Chondrocyte (in vitro differentiated cells): ENCODE data around the gene FXYD3. TPM values are rescaled to one million over a fixed set of nuclear protein-coding genes. Genes with fewer than 3 reads are reported as not detected.

Experiments
- DNase-seq: peaks from one replicate; pipeline ENCODE4 v3.0.0; 2021; ENCODE audit warnings: mixed read lengths, low spot score
- H3K27ac Mint-ChIP-seq: one replicate; pipeline ENCODE4 v1.8.0; 2021; ENCODE audit warnings: mild to moderate bottlenecking, moderate library complexity, mixed read lengths; ENCODE audit not compliant: unreplicated experiment
- H3K27me3 Mint-ChIP-seq: 2 replicates; pipeline ENCODE4 v1.8.0; 2021; ENCODE audit warnings: low read depth, mixed read lengths
- H3K36me3 Mint-ChIP-seq: 2 replicates; pipeline ENCODE4 v1.8.0; 2021; ENCODE audit warnings: low read depth, mixed read lengths
- H3K4me1 Mint-ChIP-seq: 2 replicates; pipeline ENCODE4 v1.8.0; 2021; ENCODE audit warnings: low read depth, mild to moderate bottlenecking, mixed read lengths
- H3K4me3 Mint-ChIP-seq: one replicate; pipeline ENCODE4 v1.8.0; 2021; ENCODE audit warnings: mild to moderate bottlenecking, moderate library complexity, mixed read lengths; ENCODE audit not compliant: unreplicated experiment
- H3K9me3 Mint-ChIP-seq: 2 replicates; pipeline ENCODE4 v1.8.0; 2021; ENCODE audit warnings: low read depth, mixed read lengths
- total RNA-seq: library from RNA; stranded (reverse); gene quantifications from 3 replicates; pipeline ENCODE4 v1.2.1, GENCODE V29; 2021
- TF ChIP-seq, protein P1 (sequence below): fragments of 200-600 bp; sonication (generic); IDR thresholded peaks from 2 replicates; pipeline ENCODE4 v1.5.0; 2021; ENCODE audit warnings: antibody characterized with exemption, mild to moderate bottlenecking, moderate library complexity

Gene FXYD3
- total RNA-seq, 1 donor from 2014 or later, result not detected

DNA sequence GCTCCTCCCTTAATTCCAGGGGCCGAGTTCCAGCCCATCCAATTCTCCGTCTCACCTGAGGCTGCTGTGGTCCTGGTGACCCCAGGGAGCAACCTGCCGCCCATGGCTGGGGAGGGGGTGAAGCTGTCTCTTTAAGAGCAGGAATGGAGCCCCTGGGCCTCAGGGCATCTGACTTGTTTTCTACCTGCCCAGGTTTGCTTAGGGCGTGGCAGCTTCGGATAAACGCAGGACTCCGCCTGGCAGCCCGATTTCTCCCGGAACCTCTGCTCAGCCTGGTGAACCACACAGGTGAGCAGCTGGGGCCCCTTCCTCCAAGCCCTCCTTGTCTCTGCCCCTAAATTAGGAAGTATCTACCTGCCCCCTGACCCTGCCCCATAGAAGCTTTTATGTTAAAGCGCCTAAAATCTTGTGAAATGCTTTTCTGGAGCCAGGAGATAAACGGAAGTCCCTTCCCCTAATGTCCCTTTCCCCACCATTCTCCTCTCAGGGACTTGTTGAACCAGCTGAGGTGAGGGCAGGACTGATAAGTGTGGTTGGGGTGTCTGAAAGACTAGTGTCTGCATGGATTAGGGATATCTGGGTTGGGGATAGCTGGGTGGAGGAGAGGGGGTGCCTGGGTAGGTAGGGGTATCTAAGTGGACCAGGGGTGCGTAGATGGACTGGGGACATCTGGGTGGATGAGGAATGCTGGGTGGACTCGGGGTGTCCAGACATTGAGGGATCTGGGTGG, 614 bp downstream of the FXYD3 start:
- Mint-ChIP-seq H3K4me3 (no peak overlapping the region), H3K27ac (no peak overlapping the region)

DNA sequence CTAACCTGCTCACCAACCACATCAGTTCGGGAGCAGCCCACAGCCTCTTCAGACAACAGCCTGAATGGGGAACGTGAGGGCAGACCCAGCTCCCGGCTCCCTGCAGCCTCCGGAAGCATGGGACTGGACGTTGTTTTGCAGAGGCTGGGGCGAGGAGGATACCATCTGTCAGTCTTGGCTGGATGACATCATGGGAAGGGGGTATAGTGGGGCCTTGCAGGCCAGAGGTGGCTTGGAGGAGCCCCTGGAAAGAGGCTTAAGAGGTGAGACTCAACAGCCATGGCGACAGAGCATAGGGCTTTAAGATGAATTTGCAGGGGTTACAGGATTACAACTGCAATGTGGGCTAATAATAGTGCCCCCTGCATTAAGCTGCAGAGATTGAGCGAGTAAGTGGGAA, 1.5 kb downstream of the FXYD3 start:
- TF ChIP-seq, protein P1, sequence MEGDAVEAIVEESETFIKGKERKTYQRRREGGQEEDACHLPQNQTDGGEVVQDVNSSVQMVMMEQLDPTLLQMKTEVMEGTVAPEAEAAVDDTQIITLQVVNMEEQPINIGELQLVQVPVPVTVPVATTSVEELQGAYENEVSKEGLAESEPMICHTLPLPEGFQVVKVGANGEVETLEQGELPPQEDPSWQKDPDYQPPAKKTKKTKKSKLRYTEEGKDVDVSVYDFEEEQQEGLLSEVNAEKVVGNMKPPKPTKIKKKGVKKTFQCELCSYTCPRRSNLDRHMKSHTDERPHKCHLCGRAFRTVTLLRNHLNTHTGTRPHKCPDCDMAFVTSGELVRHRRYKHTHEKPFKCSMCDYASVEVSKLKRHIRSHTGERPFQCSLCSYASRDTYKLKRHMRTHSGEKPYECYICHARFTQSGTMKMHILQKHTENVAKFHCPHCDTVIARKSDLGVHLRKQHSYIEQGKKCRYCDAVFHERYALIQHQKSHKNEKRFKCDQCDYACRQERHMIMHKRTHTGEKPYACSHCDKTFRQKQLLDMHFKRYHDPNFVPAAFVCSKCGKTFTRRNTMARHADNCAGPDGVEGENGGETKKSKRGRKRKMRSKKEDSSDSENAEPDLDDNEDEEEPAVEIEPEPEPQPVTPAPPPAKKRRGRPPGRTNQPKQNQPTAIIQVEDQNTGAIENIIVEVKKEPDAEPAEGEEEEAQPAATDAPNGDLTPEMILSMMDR, result no peak
- Mint-ChIP-seq H3K36me3 (no peaks in the 10 kb centered on the region), H3K4me3 (no peak overlapping the region)

More for the DNA sequence above, 614 bp downstream of the FXYD3 start:
- H3K4me1 Mint-ChIP-seq, result peaks cover 14% of the 10 kb centered on the region
- no peak for DNase-seq
- peaks cover 18% of the 10 kb centered on the region for H3K27me3 Mint-ChIP-seq
- no peaks in the 10 kb centered on the region for H3K36me3 Mint-ChIP-seq
- no peaks in the 10 kb centered on the region for H3K9me3 Mint-ChIP-seq
- TF ChIP-seq, protein P1, result no peak

DNA sequence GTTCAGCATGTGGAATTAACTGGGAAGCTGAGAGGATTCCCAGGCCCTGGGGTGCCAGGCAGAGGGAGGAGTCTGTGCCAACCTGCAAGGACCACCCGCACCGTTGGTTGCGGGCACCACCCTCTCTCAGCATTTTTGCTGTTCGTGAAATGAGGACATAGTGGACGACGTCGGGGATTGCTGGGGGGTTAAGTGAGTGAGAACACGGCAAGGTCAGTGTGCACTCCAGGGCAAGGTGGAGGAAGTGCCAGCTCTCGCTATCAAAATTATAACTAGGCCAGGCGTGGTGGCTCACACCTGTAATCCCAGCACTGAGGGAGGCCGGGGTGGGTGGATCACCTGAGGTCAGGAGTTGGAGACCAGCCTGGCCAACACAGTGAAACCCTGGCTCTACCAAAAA, 2.2 kb downstream of the FXYD3 start:
- no peak for DNase-seq
- no peak overlapping the region for H3K27ac Mint-ChIP-seq
- no peaks in the 10 kb centered on the region for H3K9me3 Mint-ChIP-seq
- TF ChIP-seq, protein P1, result no peak
- peaks cover 14% of the 10 kb centered on the region for H3K4me1 Mint-ChIP-seq
- no peaks in the 10 kb centered on the region for H3K36me3 Mint-ChIP-seq
- H3K4me3 Mint-ChIP-seq, result no peak overlapping the region
- H3K27me3 Mint-ChIP-seq, result peaks cover 19% of the 10 kb centered on the region

More for the DNA sequence above, 1.5 kb downstream of the FXYD3 start:
- Mint-ChIP-seq H3K4me1 (peaks cover 14% of the 10 kb centered on the region), H3K27ac (no peak overlapping the region), H3K27me3 (peaks cover 16% of the 10 kb centered on the region), H3K9me3 (no peaks in the 10 kb centered on the region)
- no peak for DNase-seq

DNA sequence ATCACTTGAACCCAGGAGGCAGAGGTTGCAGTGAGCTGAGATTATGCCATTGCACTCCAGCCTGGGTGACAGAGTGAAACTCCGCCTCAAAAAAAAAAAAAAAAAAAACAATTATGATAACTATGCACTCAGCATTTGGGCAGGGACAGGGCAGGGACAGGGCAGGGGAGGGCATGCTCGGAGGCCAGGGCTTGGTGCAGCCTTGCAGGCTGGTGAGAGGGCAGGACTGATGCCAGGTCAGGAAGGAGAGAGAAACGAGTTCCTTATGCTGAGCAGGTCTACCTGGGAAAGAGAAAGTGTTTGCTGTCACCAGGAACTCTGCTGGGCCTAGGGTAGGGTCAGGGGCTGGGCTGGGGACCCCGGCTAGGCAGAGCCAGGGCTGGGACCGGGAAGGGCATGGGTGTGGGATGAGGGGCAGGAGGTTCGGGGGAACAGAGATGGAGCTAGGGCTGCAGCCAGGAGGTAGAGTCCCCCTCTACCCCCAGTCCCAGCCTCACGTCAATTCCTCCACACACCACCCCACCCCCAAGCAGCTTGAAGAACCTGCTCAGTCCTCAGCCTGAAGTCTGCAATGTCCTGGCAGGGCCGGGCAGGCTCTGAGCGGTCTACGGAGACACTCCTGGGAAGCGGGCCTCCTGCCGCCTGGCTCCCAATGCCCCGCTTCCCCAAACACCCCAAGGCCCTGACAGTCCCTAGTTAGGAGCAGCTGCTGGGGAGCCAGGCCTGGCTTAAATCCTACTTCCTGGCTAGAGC, 2.8 kb downstream of the FXYD3 start:
- H3K9me3 Mint-ChIP-seq, result no peaks in the 10 kb centered on the region
- H3K27me3 Mint-ChIP-seq, result peaks cover 19% of the 10 kb centered on the region
- no peaks in the 10 kb centered on the region for H3K36me3 Mint-ChIP-seq
- DNase-seq, result no peak
- H3K4me3 Mint-ChIP-seq, result no peak overlapping the region
- TF ChIP-seq, protein P1, result no peak
- no peak overlapping the region for H3K27ac Mint-ChIP-seq
- peaks cover 15% of the 10 kb centered on the region for H3K4me1 Mint-ChIP-seq

DNA sequence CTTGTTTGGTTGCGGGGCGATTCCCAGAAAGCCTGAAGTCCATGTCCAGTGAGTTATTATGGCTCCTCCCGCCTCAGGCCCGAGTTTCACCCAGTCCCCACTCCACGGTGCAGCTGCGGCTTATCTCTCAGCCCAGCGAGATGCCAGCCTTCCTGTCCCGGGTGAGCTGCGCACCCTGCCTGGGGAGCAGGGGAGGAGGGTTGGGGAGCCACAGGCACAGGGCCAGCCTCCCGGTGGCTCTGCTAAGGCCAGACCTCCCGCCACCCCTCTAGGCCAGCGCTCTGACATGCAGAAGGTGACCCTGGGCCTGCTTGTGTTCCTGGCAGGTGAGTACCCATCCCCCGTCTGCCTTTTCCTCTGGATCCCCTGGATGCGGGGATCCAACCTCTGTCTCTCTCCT, 3.5 kb downstream of the FXYD3 start:
- no peaks in the 10 kb centered on the region for H3K9me3 Mint-ChIP-seq
- H3K36me3 Mint-ChIP-seq, result no peaks in the 10 kb centered on the region
- no peak for DNase-seq
- TF ChIP-seq, protein P1, result no peak
- peaks cover 22% of the 10 kb centered on the region for H3K4me1 Mint-ChIP-seq
- H3K27me3 Mint-ChIP-seq, result peaks cover 19% of the 10 kb centered on the region
- no peak overlapping the region for H3K27ac Mint-ChIP-seq
- H3K4me3 Mint-ChIP-seq, result no peak overlapping the region
